HepG2 (cell line): ENCODE results near the gene AK8. TPM values are rescaled to one million over a fixed set of nuclear protein-coding genes. Genes with fewer than 3 reads are reported as not detected.

Source experiments
- ATAC-seq: fragments of 200-7000 bp; cut with Tn5 transposase; 3 replicates; pipeline ENCODE4 v1.9.1; 2020; ENCODE audit warnings: mild to moderate bottlenecking, moderate library complexity
- BruUV-seq: library from RNA; stranded (reverse); fragments of 400-500 nt; replicated peaks from 2 replicates; lab custom pipeline; 2021; lab: Mats Ljungman, UMichigan
- CTCF ChIA-PET: fragments of 300-600 bp; formaldehyde crosslinking; extraction: SDS; loops from one replicate; lab custom pipeline; 2021; ENCODE audit warnings: low total read pairs, inconsistent platforms, low intra/inter-chr PET ratio; lab: Yijun Ruan, JAX
- POLR2A ChIA-PET: fragments of 350-600 bp; sonication (Branson Sonifier 250); formaldehyde crosslinking; loops from one replicate; lab custom pipeline; 2020; ENCODE audit warnings: antibody characterized with exemption, inconsistent platforms; lab: Yijun Ruan, JAX
- DNase-seq: peaks from one replicate; pipeline ENCODE4 v3.0.0-alpha.2; 2015; ENCODE audit warnings: low spot score
- FAIRE-seq: peaks from 3 replicates; lab custom pipeline; 2011; peaks lifted over from hg19 to GRCh38; lab: Jason Lieb, UNC
- H2AFZ ChIP-seq: one replicate; pipeline ENCODE4 v1.6.1; 2011; ENCODE audit warnings: low read length, inconsistent platforms
- H3K27ac ChIP-seq: fragments of 300-600 bp; 3 replicates; pipeline ENCODE4 v1.8.0; 2011; ENCODE audit warnings: mixed run types, mild to moderate bottlenecking, mixed read lengths, low read length, inconsistent platforms; ENCODE audit not compliant: insufficient read depth; ENCODE audit errors: extremely low read length
- H3K27me3 ChIP-seq, 2 experiments: fragments of 200-600 bp in 1 of 2; 2 replicates in 1 of 2; 3 replicates in 1 of 2; pipeline versions ENCODE4 v1.6.0 to v1.8.0; 2011; ENCODE audit warnings: low read length in 2 of 2, mild to moderate bottlenecking in 2 of 2, moderate library complexity in 2 of 2, inconsistent platforms in 1 of 2; ENCODE audit not compliant: insufficient read depth in 2 of 2, control insufficient read depth in 1 of 2
- H3K36me3 ChIP-seq, 2 experiments: fragments of 200-600 bp in 1 of 2; replicated peaks in 1 of 2; 2 replicates in 1 of 2; 3 replicates in 1 of 2; pipeline versions ENCODE4 v1.5.1 to v1.8.0; 2011; ENCODE audit warnings: low read length in 2 of 2, inconsistent platforms in 1 of 2; ENCODE audit not compliant: insufficient read depth in 2 of 2, control insufficient read depth in 1 of 2
- H3K4me1 ChIP-seq: 2 replicates; pipeline ENCODE4 v1.5.1; 2012; ENCODE audit warnings: low read length, inconsistent platforms; ENCODE audit not compliant: insufficient read depth
- H3K4me2 ChIP-seq: 2 replicates; pipeline ENCODE4 v1.6.0; 2011; ENCODE audit warnings: low read depth, low read length, inconsistent platforms
- H3K4me3 ChIP-seq, 3 experiments: fragments of 200-600 bp in 1 of 3; sonication (generic), shearing (Covaris generic) in 1 of 3; replicated peaks in 1 of 3; 2 replicates each; pipeline ENCODE4 v1.5.1; 2011 to 2016; ENCODE audit warnings: low read length in 3 of 3, inconsistent platforms in 2 of 3, low read depth in 2 of 3, mild to moderate bottlenecking in 2 of 3, control low read depth in 1 of 3, mixed read lengths in 1 of 3; ENCODE audit not compliant: insufficient read depth in 1 of 3
- H3K79me2 ChIP-seq: one replicate; pipeline ENCODE4 v1.6.1; 2011; ENCODE audit warnings: low read length, inconsistent platforms; ENCODE audit not compliant: insufficient read depth
- H3K9ac ChIP-seq: 2 replicates; pipeline ENCODE4 v1.6.0; 2011; ENCODE audit warnings: mild to moderate bottlenecking, low read depth, low read length, inconsistent platforms; ENCODE audit not compliant: insufficient read depth
- H3K9me3 ChIP-seq: 2 replicates; pipeline ENCODE4 v1.5.1; 2012; ENCODE audit warnings: mild to moderate bottlenecking, low read length
- H4K20me1 ChIP-seq: 2 replicates; pipeline ENCODE4 v1.6.0; 2011; ENCODE audit warnings: inconsistent platforms, mild to moderate bottlenecking, low read length, moderate library complexity; ENCODE audit not compliant: insufficient read depth
- HOXA3 ChIP-seq: sonication (generic); formaldehyde crosslinking; IDR thresholded peaks from 2 replicates; pipeline ENCODE4 v1.5.0; 2020; ENCODE audit warnings: missing genetic modification reagents
- JUN ChIP-seq: sonication (generic); formaldehyde crosslinking; IDR thresholded peaks from 2 replicates; pipeline ENCODE4 v1.4.0; 2020; ENCODE audit warnings: mild to moderate bottlenecking, missing genetic modification reagents
- KLF15 ChIP-seq: sonication (generic); formaldehyde crosslinking; IDR thresholded peaks from 2 replicates; pipeline ENCODE4 v1.8.1; 2023; ENCODE audit warnings: borderline replicate concordance, mild to moderate bottlenecking, inconsistent platforms, missing genetic modification reagents, mixed read lengths
- LCORL ChIP-seq, 2 experiments: fragments of 450-650 bp in 1 of 2; sonication (generic) in 1 of 2; formaldehyde crosslinking in 1 of 2; IDR thresholded peaks; 2 replicates each; pipeline versions ENCODE4 v1.5.0 to v1.6.1; 2017 to 2020; ENCODE audit warnings: antibody characterized with exemption in 1 of 2, missing genetic modification reagents in 1 of 2
- NAIF1 ChIP-seq: sonication (generic); formaldehyde crosslinking; IDR thresholded peaks from 2 replicates; pipeline ENCODE4 v1.5.0; 2020; ENCODE audit warnings: mild to moderate bottlenecking, missing genetic modification reagents, borderline replicate concordance
- RXRB ChIP-seq: IDR thresholded peaks from 2 replicates; pipeline ENCODE4 v1.6.1; 2016; ENCODE audit warnings: borderline replicate concordance, missing genetic modification reagents, missing compliant biosample characterization
- SCMH1 ChIP-seq: sonication (generic); formaldehyde crosslinking; IDR thresholded peaks from 2 replicates; pipeline ENCODE4 v1.9.0; 2021; ENCODE audit warnings: missing genetic modification reagents, mild to moderate bottlenecking, borderline replicate concordance
- TAF15 ChIP-seq: fragments of 200-400 bp; formaldehyde crosslinking; IDR thresholded peaks from one replicate; pipeline ENCODE4 v1.6.1; 2018; ENCODE audit warnings: mild to moderate bottlenecking, low read depth, low read length; ENCODE audit not compliant: poor library complexity, severe bottlenecking
- ZNF562 ChIP-seq: sonication (generic); formaldehyde crosslinking; IDR thresholded peaks from 2 replicates; pipeline ENCODE4 v1.8.0; 2022; ENCODE audit warnings: missing genetic modification reagents, borderline replicate concordance
- ZNF564 ChIP-seq: sonication (generic); formaldehyde crosslinking; IDR thresholded peaks from 2 replicates; pipeline ENCODE4 v1.8.1; 2023; ENCODE audit warnings: mild to moderate bottlenecking, missing genetic modification reagents
- ZNF567 ChIP-seq: sonication (generic); formaldehyde crosslinking; IDR thresholded peaks from 2 replicates; pipeline ENCODE4 v1.8.1; 2023; ENCODE audit warnings: mild to moderate bottlenecking, missing genetic modification reagents, borderline replicate concordance
- WGBS: methylation state at CpG from one replicate; pipeline ENCODE4 v1.1.6; 2017; ENCODE audit warnings: low lambda C conversion rate; 5-methylcytosine and 5-hydroxymethylcytosine counted together
- in situ Hi-C: cut with HindIII; loops from 2 replicates; pipeline ENCODE4 v1.10.0; 2017; ENCODE audit warnings: low pct_unique_long_range_greater_than_20kb; ENCODE audit not compliant: extremely low pct_ligation_motif_present
- intact Hi-C: fragments of 100-400 bp; cut with micrococcal nuclease; formaldehyde crosslinking; loops from one replicate; pipeline ENCODE4 v1.10.0; 2022; ENCODE audit not compliant: unreplicated experiment
- polyA plus RNA-seq, 8 experiments: library from polyadenylated mRNA; depleted of rRNA in 3 of 8; stranded (reverse) in 7 of 8; unstranded in 1 of 8; fragments of >200 nt; fragmentation: Illumina TruSeq in 4 of 8; extraction: Trizol in 4 of 8; gene quantifications; 2 replicates each; pipeline versions ENCODE4 v1.2.1 to v1.2.3, GENCODE V29; 2011 to 2016; ENCODE audit warnings: low read depth in 4 of 8, missing spikeins in 1 of 8, mixed read lengths in 1 of 8; ENCODE audit not compliant: insufficient read depth in 1 of 8
- total RNA-seq, 5 experiments: library from RNA; depleted of rRNA; stranded (reverse); fragments of >200 nt; fragmentation: Illumina TruSeq; extraction: Trizol; gene quantifications; 2 replicates each; pipeline ENCODE4 v1.2.3, GENCODE V29; 2016; ENCODE audit warnings: low read depth in 1 of 5
- TF ChIP-seq, protein P1 (sequence below): sonication (generic); formaldehyde crosslinking; IDR thresholded peaks from 2 replicates; pipeline ENCODE4 v1.5.0; 2020; ENCODE audit warnings: mild to moderate bottlenecking, missing genetic modification reagents, moderate library complexity
- TF ChIP-seq, protein P2 (sequence below): sonication (generic); formaldehyde crosslinking; IDR thresholded peaks from 2 replicates; pipeline ENCODE4 v1.5.0; 2020; ENCODE audit warnings: missing genetic modification reagents

Gene AK8
- total and polyA plus RNA-seq, 2 of the 13 experiments (the other 11 are each of a cell fraction or from before 2014, with no cell fraction given), result 0.11 TPM; not detected in 1

DNA sequence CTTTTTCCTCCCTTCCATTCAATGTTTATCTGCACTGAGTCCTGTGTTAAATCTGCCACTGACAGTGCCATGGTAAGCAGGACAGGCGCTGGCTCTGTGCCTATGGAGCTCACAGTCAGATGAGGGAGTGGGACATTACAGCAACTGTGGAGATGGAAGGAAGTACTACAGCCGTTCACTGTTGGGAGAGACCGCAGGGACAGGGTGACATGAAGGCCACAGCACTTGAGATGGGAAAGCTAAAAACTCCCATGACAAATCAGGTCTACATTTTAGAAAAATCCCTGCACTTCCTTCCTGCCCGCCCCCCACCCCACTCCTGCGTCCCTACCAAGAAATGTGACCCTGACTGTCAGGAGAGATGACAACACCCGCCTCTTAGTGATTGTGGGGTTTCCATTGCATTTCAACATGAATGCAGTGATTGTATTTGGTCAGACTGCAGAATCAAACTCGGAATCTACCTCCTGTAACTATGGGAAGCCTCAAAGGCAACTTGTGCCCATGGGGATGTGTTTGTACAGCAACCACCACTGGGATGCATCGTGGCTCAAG lies 151.4 kb downstream of the AK8 start:
- in situ Hi-C loops, result no loop called here
- Histone ChIP-seq H3K27me3 (peaks cover 4 to 28% of the 10 kb centered on the region in 2 experiments), H2AFZ (no peak overlapping the region), H3K27ac (no peak overlapping the region), H3K9ac (no peak overlapping the region), H3K4me3 (no peak overlapping the region)
- CTCF ChIA-PET, result no interaction called here
- DNase-seq, result no peak
- no peak for FAIRE-seq
- POLR2A ChIA-PET, result no interaction called here
- TF ChIP-seq KLF15 (CRISPR knock-in tag) (no peak), ZNF564 (CRISPR knock-in tag) (no peak), SCMH1 (CRISPR knock-in tag) (no peak), JUN (CRISPR knock-in tag) (no peak), LCORL (IDR thresholded peaks at IDR 0.05) (no peak), LCORL (CRISPR knock-in tag; IDR thresholded peaks at IDR 0.05) (no peak), RXRB (CRISPR knock-in tag) (no peak), ZNF562 (CRISPR knock-in tag) (no peak), TAF15 (no peak), ZNF567 (CRISPR knock-in tag) (no peak), NAIF1 (CRISPR knock-in tag) (no peak), HOXA3 (no peak)
- TF ChIP-seq, protein P1, sequence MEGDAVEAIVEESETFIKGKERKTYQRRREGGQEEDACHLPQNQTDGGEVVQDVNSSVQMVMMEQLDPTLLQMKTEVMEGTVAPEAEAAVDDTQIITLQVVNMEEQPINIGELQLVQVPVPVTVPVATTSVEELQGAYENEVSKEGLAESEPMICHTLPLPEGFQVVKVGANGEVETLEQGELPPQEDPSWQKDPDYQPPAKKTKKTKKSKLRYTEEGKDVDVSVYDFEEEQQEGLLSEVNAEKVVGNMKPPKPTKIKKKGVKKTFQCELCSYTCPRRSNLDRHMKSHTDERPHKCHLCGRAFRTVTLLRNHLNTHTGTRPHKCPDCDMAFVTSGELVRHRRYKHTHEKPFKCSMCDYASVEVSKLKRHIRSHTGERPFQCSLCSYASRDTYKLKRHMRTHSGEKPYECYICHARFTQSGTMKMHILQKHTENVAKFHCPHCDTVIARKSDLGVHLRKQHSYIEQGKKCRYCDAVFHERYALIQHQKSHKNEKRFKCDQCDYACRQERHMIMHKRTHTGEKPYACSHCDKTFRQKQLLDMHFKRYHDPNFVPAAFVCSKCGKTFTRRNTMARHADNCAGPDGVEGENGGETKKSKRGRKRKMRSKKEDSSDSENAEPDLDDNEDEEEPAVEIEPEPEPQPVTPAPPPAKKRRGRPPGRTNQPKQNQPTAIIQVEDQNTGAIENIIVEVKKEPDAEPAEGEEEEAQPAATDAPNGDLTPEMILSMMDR (CRISPR knock-in tag), result no peak
- TF ChIP-seq, protein P2, sequence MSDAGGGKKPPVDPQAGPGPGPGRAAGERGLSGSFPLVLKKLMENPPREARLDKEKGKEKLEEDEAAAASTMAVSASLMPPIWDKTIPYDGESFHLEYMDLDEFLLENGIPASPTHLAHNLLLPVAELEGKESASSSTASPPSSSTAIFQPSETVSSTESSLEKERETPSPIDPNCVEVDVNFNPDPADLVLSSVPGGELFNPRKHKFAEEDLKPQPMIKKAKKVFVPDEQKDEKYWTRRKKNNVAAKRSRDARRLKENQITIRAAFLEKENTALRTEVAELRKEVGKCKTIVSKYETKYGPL, result no peak
- TF ChIP-seq, all 625 proteins: peak for 0
- no TSS peak for BruUV-seq
- Histone ChIP-seq H3K36me3 (no peaks in the 10 kb centered on the region), H3K4me1 (no peaks in the 10 kb centered on the region), H3K4me2 (no peak overlapping the region), H3K79me2 (no peaks in the 10 kb centered on the region), H3K9me3 (no peaks in the 10 kb centered on the region), H4K20me1 (no peaks in the 10 kb centered on the region)
- ATAC-seq, result no peak
- intact Hi-C loops, result no loop called here
- 6% methylated on average over 7 of the region's 8 CpGs for WGBS
